ENCODE results near the gene PTPN11.
"Not testable (repeated sequence)": the region's sequence is repeated elsewhere in the genome, so short reads cannot be mapped to it uniquely, and the experiment has no call there.

Gene PTPN11

GRCh38 chr12:112448165-112448564 is 29.4 kb downstream of the PTPN11 start:
- DNase-seq (ENCODE audit: low read depth, low spot score): not testable (repeated sequence)

- DNase-seq (ENCODE audit: low read depth, low spot score): no peak
Observed at GRCh38 chr12:112450725-112451124, 32.0 kb downstream of the PTPN11 start.

GRCh38 chr12:112456029-112456428 is 37.3 kb downstream of the PTPN11 start:
- DNase-seq (ENCODE audit: low read depth, low spot score): no peak

DNA sequence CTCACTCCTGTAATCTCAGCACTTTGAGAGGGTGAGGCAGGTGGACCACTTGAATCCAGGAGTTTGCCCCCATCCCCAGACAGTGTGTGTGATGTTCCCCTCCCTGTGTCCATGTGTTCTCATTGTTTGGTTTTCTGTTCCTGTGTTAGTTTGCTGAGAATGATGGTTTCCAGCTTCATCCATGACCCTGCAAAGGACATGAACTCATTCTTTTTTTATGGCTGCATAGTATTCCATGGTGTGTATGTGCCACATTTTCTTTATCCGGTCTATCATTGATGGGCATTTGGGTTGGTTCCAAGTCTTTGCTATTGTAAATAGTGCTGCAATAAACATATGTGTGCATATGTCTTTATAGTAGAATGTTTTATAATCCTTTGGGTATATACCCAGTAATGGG is 38.4 kb downstream of the PTPN11 start:
- DNase-seq (ENCODE audit: low read depth, low spot score): not testable (repeated sequence)

- DNase-seq (ENCODE audit: low read depth, low spot score): no peak
Observed at GRCh38 chr12:112458330-112458729, 39.6 kb downstream of the PTPN11 start.

DNA sequence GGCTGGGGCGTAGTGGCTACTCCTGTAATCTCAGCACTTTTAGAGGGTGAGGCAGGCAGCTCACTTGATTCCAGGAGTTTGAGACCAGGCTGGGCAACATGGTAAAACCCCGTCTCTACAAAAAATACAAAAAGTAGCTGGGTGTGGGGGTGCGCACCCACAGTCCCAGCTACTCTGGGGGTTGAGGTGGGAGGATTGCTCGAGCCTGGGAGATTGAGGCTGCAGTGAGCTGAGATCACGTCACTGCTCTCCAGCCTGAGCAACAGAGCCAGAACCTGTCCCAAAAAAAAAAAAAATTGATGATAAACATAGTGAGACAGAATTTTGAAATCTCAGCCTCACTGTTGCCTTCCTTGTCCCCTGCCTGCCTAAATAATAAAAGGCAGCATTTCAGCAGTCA is 40.0 kb downstream of the PTPN11 start:
- no peak for DNase-seq (ENCODE audit: low read depth, low spot score)

DNA sequence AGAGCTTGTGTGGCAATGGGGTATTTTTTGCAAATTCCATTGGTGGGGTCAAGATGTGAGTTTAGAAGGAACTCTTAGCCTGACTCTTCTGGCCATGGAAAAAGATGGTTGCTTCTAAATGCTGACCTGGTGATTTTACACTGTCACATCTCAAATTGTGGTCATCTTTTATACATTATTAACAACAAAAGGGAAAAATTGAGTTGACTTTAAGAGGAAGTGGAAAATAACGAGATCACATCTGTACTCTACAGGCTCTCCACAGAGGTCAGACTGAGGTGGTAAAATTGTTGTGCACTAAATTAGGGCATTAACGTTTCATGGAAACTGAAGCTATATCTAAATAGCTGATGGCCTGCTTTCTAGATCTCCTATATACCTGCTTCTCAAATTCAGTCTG is 44.7 kb downstream of the PTPN11 start:
- DNase-seq (ENCODE audit: low read depth, low spot score): no peak

DNA sequence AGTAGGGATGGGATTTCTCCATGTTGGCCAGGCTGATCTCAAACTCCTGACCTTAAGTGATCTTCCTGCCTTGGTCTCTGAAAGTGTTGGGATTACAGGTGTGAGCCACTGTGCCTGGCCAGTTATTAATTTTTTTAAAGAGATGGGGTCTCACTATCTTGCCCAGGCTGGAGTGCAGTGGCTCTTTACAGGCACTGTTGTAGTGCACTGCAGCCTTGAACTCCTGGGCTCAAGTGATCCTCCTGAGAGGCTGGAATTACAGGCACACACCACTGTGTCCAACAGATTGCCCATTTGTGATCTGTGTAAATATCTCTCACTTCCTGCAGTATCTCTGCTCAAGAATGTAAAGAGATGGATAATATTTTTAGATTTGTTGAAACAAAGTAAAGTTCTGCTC is 45.9 kb downstream of the PTPN11 start:
- no peak for DNase-seq (ENCODE audit: low read depth, low spot score)

- DNase-seq (ENCODE audit: low read depth, low spot score): peak; percentile 18
Observed at GRCh38 chr12:112466011-112466422, 47.3 kb downstream of the PTPN11 start.

GRCh38 chr12:112466835-112467234 is 48.1 kb downstream of the PTPN11 start:
- no peak for DNase-seq (ENCODE audit: low read depth, low spot score)

- DNase-seq (ENCODE audit: low read depth, low spot score): no peak
Observed at GRCh38 chr12:112468046-112468445, 49.3 kb downstream of the PTPN11 start.

DNA sequence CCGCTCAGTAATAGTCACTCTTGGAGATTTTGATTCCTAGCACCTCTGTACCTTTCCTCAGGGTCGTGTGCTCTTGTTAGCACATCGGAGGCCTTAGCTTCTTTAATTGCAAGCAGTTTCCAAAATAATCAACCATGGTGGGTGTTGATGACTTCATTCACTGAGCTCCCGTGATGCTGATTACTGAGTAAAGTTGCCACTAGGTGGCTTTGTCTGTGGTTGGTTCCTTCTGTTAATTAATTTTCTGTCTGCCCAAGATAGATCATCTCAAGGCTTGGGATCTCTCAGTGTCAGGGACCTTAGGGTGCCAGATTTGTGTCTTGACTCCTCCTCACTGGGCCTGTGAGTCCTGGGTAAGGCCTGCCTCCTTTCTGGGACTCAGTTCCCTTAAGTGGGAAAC is 54.3 kb downstream of the PTPN11 start:
- DNase-seq (ENCODE audit: low read depth, low spot score): peak; percentile 7

DNA sequence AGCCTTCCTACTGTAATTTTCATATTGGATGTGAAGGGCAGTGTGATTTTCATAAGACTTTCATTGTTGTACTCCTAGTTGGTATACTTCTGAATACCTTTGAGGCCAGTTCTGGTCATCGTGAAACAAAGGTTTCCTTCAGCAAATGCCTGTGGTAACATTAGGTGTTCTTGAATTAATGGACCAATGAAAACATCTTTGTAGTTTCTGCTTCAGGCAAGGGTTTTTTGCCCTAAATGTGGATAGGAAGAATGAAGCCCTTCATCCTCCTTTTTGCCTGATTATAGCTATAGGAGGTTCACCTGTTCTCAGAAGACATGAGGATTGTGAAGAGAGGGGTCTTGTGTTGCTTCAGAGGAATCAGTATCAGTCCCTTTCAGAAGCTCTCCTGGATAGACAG is 60.7 kb downstream of the PTPN11 start:
- no peak for DNase-seq (ENCODE audit: low read depth, low spot score)

DNA sequence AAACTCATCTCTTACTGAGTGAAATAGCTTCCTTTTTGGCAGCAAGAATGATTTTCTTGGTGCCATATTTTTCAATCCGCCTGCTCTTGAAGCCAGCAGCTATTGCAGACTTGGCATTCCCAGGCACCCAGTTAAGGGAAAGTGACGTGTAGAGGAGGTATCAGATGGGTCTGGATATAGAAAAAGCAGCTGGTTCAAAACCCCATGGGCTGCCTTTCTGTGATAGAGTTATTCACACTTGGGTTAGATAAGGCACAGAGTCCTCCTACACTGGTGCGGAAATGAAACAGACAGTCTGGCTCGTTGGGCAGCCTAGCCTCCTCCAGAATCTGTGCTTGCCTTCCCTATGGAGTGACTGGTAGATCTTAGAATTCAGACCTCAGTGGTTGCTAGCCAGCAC is 62.2 kb downstream of the PTPN11 start:
- no peak for DNase-seq (ENCODE audit: low read depth, low spot score)

DNA sequence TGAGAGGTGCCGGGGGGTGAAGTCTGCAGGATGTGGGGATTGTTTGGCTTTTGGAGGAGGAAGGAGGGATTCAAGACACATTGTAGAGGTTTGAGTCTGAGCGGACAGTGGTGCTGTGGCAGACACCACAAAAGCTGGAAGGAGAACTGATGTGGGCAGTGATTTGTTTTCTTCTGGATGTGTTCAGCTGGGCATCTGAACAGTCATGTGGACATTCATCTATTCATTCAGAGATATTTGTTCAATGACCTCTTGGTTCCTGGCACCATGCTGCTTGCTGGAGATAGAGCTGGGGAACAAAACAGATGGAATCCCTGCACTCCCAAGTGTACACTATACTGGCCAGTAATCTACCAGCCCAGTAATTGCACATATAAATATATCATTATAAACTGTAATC is 64.0 kb downstream of the PTPN11 start:
- DNase-seq (ENCODE audit: low read depth, low spot score): no peak

DNA sequence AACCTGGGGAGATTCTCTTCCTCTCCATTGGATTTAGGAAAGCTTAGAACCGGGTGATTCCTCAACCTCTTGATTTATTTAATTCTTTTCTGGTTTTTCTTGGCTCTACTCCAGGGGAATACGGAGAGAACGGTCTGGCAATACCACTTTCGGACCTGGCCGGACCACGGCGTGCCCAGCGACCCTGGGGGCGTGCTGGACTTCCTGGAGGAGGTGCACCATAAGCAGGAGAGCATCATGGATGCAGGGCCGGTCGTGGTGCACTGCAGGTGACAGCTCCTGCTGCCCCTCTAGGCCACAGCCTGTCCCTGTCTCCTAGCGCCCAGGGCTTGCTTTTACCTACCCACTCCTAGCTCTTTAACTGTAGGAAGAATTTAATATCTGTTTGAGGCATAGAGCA is 67.6 kb downstream of the PTPN11 start:
- no peak for DNase-seq (ENCODE audit: low read depth, low spot score)

GRCh38 chr12:112488257-112488876 is 69.6 kb downstream of the PTPN11 start:
- DNase-seq (ENCODE audit: low read depth, low spot score): no peak

GRCh38 chr12:112489456-112489855 is 70.7 kb downstream of the PTPN11 start:
- no peak for DNase-seq (ENCODE audit: low read depth, low spot score)

DNA sequence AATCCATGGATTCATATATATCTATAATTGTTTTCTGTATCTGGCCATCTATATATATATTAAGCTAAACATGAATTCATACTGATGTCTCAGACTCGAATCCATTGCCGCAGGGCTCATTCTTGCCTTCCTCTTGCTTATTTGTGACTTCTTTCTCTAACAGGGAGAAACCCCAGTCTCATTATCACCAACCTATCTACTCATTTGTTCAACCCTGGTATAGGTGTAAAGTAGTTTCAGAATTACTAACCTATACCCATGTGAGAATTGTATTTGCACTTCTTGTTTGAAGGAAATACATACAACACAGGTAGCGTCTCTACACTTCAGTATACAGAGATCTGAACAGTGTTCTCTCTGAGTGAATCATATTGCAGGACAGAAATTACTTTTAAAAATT is 77.7 kb downstream of the PTPN11 start:
- no peak for DNase-seq (ENCODE audit: low read depth, low spot score)

DNA sequence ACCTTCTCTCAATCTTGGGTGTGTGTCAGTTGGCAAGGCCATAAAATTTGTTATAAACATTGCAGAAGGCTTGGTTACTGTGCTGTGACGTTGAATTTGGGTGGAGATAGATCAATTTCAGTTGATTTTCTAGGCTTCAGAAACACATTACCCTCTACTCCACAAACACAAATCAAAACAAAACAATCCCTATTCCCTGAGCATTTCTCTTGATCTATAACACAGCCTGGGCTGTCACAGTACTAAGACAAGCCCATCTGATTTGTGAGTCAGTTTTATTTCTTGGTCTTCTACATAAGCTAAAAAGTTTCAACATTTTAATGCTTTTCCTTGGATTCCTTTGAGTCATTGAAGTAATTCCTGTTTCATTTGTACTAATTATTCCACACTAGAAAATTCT is 79.8 kb downstream of the PTPN11 start:
- no peak for DNase-seq (ENCODE audit: low read depth, low spot score)

- DNase-seq (ENCODE audit: low read depth, low spot score): peak; percentile 12
Observed at GRCh38 chr12:112503512-112503911, 84.8 kb downstream of the PTPN11 start.

- DNase-seq (ENCODE audit: low read depth, low spot score): no peak
Observed at GRCh38 chr12:112506513-112507166, 87.9 kb downstream of the PTPN11 start.

DNA sequence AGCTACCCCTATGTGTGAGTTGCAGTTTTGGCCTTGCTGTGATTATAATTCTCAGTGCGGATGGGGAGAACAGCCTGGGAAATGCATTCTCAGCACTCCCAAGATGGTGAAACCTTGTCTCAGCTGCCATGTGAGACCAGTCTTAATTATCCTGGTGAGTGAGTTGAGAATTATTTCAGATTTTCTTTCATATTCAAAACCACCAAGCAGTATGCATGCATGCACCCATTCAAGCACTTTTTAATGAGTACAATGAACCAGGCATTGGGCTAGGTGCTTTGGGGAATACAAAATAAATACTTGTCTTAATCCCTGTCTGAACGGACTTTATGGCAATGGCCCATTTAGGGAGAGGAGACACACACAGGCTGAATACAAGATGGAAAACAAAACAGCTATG is 94.7 kb downstream of the PTPN11 start:
- DNase-seq (ENCODE audit: low read depth, low spot score): peak; percentile 25

GRCh38 chr12:112514456-112514855 is 95.7 kb downstream of the PTPN11 start:
- DNase-seq (ENCODE audit: low read depth, low spot score): no peak

All from astrocyte of the hippocampus (primary cell).